HG03025 (cell line): Measurements from ENCODE around the gene B3GALT4.

ENCODE experiments used
- ATAC-seq: cut with Tn5 transposase; IDR thresholded peaks from one replicate; pipeline ENCODE4 v1.9.1; 2021; ENCODE audit warnings: mild to moderate bottlenecking, moderate library complexity; ENCODE audit not compliant: unreplicated experiment, low FRiP score

B3GALT4 gene

DNA sequence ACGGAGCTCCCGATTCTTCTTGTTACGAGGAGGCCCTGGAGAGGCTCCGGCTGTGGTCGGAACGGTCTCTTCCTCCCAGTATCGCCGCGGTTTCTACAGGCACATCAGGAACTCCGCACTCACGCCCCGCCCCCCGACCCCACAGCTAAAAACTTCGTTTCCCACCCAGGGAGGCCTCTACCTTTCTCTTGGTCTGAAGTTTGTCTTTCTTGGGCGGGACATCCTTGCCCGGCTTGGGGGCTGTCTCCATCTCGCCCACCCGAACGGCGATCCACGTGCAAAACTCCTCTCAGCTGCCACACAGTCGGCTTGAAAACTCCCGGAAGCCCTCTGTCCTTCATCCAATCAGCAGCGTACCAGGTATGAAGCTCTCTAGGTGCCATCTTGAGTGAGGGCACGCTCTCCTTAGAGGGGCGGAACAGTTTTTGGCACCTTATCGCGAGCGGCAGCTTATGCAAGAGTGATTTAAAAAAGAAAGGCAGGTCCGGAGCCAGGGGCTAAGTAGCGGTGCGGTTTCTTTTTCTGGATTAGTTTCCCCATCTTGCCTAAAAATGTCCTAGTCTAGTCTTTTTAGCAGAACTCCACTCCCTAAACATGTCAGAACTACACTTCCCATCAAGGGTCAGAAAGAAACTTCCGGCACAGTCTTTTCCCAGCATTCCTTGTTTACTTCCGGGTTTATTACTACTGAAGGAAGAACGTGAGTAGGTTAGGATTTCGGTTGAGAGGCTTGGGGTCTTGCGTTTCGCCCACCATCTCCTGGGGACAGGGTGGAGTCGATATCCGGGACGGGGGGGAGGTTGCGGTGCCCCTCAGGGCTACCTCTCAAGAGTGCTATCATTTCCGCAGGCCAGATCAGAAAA is 12.2 kb downstream of the B3GALT4 start, which contains the start of the genes PFDN6 and WDR46:
TSS of gene PFDN6 (plus strand) at position 681 of the 863 bp plus-strand sequence. CDS start 256 bp downstream, outside the sequence.
TSS of gene WDR46 (minus strand) at position 319 of the 863 bp plus-strand sequence. CDS start at position 250, 69 bp downstream.
- peak; percentile 70 for ATAC-seq

DNA sequence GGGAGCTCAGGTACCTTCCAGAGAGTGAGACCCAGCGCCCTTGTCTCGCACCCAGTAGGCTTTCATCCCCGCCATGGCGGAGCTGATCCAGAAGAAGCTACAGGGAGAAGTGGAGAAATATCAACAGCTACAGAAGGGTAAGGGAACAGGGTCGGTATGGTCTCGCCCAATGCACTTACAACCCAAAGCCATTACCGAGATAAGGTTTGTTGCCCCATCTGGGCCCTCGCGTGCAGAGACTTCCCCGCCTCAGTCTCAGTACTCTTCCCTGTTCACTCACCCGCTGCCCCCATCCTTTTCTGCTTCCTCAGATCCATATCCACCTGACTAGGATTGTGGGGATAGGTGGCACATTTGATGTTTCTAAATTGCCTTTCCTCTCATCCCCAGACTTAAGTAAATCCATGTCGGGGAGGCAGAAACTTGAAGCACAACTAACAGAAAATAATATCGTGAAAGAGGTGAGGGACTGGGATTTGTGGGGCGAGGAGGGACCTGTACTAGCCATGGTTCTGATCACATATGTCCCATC is 12.9 kb downstream of the B3GALT4 start:
- no peak for ATAC-seq

DNA sequence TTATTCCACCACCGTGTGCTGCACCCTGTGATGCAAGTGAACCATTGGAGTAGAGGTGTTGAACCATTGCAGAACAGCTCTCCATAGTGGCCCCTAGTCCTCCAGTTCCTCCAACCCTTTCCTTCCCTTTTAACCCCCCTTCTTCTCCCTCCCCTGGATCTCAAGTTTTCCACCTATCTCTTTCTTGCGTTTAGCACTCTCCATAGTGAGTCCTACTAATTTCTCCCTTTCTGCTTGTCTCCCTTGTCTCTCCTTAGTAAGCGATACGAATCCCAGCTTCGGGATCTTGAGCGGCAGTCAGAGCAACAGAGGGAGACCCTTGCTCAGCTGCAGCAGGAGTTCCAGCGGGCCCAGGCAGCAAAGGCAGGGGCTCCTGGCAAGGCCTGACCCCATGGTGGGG is 13.5 kb downstream of the B3GALT4 start:
- no peak for ATAC-seq

DNA sequence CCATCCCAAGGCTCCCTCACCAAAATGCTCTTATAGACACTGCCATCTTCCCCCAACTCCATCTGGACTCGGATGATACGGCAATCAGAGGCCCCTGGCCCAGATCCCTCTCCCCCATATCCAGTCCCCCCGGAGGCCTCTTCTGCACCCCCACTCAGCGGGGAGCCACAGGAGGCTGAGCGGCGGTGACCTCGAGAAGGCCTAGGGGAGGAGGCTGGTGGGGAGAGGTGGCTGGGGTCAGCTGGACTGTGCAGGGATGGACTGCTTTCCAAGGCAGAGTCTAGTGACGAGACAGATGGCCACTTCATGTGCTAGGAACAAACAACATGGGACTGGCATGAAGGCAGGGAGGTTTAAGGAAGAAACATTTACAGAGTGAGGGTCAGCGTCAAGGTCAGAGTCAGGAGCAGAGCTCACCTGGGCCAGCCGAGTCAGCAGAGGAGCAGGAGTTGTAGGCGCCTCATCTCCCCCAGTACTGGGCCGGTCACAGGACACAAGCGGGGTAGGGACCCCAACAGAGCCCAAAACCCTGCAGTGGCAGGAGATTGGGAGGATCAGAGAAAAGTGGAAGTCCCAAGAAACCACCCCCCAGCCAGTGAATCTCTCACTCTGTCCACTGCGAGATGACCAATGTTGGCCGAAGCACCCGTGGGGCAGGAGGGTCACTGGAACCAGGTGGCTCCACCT is 16.2 kb downstream of the B3GALT4 start:
- ATAC-seq, result no peak

DNA sequence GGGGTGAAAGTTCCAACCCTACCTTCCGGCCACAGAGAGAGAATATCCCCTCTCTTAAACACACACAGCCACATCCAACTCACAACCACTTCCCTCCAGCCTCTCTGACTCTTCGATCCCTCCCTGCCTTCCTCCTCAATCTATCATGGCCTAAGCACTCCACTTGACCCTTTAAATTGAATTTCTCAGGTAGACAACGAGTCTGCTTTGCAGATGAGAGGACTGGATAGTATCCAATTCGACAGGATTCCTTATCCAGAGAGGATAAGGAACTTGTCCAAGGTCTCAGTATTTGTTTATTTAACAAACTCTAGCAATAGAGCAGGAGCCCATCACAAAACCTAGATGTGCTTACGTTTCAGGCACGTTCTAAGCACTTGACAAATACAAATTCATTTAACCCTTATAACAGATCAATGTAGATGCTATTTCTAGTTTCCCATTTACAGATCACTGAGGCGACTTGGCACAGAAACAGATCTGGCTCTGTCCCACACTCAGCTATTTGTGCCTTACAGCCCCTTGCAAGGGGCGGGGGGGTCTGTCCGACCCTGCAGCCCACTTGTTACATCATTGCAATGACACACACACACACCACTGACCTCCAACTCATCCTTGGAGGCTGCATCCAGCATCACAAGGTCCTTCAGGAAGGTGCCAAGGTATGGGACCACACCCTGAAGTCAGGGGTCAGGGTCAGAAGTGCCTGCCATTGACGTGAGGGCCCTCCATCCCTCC is 17.3 kb downstream of the B3GALT4 start:
- no peak for ATAC-seq

DNA sequence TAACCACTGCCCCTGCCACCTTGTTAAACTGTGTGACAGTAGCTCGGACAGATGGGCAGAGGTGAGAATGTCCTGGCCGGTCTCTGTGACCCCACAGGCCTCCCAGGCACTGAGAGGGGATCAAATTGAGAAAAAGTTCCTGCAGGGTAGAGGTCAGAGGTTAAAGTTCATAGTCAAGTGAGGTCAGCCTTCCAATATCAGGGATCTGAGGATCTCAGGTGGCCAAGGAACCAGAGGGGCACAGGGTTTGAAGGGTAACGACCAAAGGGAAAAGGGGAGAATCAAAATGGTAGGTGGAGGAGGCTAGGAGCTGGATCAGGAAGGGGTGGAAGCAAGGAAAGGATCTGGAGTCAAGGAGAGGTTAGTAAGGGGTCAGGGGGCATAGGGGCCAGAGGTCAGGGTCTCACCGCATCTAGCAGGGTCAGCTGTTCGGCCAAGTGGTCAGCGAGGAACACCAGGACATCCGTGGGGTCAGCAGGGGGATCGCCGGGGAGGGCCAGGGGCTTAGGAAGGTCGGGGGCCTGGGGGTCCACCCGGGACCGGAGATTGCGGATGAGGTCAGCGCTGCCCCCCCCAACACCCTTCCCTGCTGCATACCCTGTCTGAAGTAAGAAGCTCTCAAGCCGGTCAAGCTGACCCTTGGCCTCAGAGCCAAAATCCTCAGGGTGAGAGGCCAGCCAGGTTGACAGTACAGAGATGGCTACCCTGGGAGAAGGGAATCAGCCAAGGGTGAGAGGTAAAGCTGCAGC is 18.9 kb downstream of the B3GALT4 start:
- no peak for ATAC-seq

DNA sequence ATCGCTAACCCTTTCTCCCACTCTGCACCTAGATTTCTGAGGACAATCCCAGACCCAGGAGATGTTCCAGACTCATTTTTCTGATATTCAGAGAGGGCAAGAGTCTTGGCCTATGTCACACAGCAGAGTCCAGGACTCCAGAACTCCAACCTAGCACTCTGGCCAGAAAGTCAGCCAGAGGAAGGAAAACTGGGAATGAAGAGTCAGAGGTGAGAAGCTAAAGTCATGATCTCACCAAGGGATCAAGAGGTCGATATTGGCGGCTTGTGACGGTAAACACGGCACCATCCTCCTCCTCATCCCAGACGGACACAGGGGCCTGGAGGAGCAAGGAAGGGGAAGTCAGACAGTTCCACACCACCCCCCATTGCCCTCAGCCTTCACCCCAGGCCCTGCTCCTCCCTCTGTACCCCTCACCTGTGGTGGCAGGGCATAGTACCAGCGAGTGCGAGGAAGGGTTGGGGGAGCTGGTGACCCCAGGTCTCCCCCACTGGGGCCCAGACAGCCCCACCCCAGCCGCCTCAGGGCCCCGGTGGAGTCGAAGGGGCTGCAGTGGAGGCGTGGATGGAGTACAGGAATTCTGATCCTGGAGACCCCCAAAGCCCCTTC is 20.0 kb downstream of the B3GALT4 start:
- ATAC-seq, result no peak

DNA sequence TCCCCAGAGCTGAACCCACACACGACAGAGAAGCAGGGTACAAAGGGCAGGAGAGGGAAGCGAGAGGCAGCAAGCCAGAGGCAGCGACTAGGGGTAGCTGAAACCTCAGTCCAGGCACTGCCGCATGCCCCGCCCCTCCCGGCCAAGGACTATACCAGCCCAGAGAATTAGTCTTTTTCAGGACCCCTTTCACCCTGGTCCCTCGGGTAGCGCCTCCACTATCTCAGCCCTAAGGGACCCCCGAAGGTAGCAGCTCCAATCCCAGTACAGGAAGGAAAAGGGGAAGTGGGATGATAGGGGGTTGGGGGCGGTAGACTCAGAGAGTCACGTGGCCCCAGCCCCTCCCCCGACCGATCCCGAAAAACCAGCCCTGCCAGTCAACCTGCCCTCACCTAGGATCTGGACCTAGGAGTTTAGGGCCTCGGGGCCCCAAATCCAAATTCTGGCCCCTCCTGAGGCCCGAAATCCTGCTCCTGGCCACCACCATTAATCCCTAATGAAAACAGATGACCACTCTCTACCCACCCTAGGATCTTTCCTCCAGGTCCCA is 20.6 kb downstream of the B3GALT4 start:
- no peak for ATAC-seq

DNA sequence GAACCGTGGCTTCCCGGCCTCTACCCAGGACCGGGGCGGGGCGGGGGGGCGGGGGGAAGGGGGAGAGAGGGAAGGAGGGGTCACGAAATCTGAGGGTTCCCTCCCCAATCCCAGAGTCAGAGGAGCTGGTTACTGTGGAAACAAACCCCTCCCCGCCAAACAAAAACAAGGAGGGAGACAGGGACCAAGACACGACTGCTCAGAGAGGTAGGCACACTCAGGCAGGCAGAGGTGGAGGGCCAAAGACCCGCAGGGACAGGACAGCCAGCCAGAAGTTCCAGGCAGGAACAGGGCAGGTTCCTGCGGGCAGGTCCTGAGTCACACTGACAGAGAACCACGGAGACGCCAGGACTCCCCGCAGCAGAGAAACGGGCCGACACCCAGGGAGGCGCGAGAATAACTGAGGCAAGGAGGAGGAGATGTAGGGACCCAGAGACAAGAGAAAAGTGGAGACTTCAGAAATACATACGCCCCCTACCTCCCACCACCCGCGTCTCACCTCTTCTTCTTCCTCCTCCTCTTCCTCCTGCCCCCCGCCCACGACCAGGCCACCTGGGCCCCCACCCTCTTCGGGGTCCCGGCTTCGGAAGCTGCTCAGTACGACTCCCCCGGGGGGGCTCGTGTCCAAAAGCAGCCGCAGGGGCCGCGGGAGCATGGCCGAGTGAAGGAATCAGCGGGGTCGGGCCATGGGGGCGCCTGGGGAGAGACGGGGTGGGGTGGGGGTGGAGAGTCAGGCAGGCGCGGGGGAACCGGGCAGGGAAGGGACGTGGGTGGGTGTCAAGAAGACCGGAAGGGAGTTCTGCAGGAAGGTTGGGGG is 21.2 kb downstream of the B3GALT4 start:
- ATAC-seq, result no peak

DNA sequence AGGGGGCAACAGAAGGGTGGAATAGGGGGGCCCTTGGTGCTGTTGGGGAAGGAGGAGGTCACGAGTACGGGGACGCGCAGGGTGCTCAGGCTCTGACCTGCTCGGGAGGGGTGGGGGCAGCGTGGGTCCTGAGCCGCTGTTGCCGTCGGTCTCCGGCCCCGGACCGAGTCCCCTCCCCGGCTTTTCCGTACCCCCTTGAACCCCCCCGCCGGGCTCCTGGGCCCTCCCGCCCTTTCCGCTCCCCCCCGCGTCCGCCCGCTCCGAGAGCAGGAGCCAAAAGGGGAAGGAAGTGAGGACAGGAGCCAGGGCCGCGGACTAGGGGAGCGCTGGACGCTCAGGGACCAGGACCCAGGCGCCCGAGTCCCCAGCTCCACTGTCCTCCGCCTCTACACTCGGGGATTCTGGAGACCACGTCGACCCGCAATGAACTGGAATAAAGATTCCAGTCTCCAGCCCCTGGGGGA is 21.9 kb downstream of the B3GALT4 start, which contains the start of gene RGL2:
TSS of gene RGL2 (minus strand) at position 170 of the 464 bp plus-strand sequence. CDS start 332 bp downstream, outside the sequence.
- ATAC-seq, result peak; percentile 35

DNA sequence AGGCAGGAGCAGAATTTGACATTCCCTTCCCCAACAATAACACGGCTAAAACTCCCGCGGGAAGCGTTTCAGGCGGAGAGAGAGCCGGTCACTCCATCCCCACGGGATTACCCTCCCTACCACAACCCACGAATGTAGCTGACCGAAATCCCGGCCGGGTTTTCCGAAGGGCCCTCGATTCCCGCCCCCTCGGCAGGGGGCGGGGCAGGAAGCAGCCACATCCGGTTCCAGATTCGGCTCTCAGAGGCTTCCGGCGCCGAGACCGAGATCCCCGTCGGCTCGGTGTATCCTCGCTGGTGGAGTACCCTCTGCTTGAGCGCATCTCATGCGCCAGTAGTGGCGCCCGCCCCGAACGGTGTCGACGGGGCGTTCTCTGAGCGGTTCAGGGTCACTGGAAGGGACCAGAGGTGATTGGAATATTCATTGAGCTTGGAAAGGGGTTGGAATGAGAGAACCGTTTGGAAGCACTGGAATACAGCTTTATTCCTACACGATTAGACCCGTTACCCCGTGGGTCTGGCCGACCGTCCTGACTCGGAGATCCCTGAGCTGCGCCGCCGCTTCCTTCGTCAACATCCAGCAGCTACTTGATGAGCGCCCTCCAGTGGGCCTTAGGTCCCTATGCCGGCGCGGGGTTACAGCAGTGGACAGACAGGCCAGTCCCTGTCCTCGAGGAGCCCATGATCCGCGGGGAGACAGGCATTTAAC is 22.5 kb downstream of the B3GALT4 start:
- peak; percentile 80 for ATAC-seq

DNA sequence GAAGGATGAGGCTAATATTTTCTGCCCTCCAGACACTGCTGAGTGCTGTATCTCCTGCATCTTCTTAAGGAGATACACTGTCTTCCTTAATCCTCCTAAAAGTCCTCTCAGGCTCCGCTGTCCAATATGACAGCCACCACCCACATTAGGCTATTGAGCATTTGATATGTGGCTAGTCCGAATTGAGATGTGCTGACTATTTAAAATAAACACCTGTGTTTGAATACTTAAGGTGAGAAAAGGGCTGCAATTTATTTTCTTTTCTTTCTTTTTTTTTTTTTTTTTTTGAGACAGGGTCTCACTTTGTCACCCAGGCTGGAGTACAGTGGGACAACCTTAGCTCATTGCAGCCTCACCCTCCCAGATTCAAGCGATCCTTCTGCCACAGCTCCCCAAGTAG is 25.0 kb downstream of the B3GALT4 start:
- no peak for ATAC-seq

DNA sequence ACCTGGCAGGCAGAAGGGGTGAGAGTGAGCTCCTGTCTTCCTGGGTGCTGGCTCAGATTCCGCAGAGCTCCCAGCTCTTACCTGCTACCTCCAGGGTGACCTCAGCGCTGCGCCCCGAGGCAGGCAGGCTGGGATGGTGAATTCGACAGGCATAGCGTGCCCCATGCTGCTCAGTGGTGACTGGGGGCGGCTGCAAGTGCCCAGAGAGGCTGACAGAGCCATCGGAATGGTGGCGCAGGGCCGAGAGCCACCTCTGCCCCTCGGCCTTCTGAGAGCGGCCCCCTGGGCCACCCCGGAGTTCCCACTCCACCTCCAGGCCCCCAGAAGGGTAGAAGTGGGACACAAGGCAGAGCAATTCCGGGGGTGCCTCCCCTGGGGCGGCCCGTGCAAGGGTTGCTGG is 27.3 kb downstream of the B3GALT4 start:
- ATAC-seq, result no peak

DNA sequence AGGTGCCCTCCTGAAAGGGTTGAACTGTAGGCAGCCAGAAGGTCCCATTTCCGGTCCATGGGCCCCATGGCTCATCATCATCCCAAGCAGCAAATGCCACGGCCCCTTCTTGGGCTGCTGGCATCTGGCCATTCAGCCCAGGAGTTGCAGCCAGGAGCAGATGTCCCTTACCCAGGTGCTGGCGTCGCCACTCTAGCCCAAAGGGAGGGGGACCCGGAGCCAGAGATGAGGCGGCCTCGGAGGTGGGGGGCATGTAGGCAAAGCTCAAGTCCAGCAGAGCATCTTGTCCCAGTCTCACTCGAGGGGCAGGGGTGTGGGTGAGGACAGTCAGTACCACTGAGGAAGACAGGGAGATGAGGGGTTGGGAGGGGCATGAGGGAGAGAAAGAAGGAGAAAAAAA is 28.1 kb downstream of the B3GALT4 start:
- ATAC-seq, result no peak

DNA sequence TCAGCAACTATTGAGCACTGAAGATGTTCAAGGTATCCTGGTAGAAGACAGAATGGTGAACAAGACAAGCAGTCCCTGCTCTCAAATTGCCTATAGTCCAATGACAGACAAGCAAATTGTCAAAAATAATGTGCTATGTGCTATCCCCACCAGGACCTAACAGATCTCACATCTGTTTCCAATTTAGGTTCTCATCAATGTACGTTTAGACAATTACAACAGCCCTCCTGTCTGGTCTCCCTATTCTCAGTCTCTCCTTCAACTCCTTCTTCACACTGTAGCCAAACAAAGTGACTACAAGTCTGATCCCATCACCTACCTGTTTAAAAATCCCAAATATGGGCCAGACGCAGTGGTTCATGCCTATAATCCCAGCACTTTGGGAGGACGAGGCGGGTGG is 29.4 kb downstream of the B3GALT4 start:
- no peak for ATAC-seq

DNA sequence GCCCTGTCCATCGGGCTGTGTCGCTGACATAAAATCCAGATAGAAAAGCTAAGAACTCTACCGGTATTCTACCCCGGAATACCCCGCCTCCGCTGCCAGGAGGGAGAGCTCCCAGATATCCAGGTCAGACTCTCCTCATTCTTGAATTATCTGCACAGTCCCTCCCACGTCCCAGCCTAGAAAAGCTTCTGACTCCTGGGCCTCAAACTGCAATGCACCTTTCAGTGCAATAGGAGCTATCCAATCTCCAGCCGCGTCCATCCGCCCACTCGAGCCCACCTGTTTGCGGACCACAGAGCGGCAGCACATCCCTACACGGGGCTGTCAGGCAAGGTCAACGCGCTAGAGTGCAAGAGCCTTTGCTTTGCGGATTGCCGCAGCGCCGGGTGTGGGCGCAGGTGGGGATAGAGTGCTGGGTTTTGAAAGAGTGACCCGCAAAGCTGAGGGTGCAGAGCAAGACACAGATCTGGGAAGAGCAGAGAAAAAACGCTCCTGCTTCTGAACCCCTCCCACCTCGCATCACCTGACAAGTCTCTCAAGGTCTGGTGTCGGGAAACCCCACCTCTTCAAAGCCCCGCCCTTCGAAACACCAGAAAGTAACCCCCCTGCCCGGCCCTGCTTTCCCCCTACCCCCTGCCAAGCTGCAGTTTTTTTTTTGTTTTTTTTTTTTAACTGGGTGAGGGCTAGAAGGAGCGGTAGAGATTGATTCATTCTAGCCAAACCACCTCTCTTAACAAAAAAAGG is 35.6 kb downstream of the B3GALT4 start:
- ATAC-seq, result no peak
